ENCODE results near the gene SAFB.
"Not testable (repeated sequence)": the region's sequence is repeated elsewhere in the genome, so short reads cannot be mapped to it uniquely, and the experiment has no call there.

Gene SAFB

DNA sequence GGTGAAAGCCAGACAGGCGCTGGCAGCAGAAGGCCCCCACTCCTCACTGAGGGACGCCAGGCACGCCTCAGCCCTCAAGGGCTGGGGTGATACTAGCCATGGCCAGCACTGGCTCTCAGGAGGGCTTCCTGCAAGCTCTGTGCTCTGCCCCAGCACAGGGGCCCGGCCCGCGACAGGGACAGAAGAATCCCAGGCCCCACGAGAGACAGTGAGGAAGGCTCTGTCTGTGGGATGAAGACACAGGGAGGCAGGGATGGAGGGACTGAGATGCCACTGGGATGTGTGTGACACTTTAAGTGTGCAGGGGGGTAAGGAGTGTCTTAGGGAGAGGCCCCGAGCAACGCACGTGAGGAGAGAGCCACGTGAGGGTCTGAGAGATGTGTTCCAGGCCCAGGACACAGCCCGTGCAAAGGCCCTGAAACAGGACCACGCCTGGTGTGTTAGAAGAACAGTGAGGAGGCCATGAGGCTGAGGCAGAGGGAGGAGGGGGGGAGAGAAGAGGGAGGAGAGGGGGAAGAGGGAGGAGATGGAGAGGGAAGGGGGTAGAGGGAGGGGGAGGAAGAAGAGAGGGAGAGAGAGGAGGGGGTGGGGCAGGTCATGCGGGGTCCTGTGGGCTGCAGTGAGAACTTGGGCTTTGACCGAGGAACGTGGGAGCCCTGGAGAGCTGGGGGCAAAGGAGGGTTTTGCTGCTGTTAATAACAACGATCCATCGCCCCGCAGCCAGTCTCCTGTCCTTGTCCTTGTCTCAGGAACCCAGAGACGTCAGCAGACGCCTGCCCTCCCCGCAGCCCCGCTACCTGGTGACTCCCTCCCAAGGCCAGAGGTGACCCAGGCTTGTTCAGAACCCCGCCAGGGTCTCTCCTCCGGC lies 74.4 kb downstream of the SAFB start:
- no peak for DNase-seq (ENCODE audit: low spot score)

- DNase-seq (ENCODE audit: low spot score) = no peak
Observed at GRCh38 chr19:5697890-5698634, 75.2 kb downstream of the SAFB start.

DNA sequence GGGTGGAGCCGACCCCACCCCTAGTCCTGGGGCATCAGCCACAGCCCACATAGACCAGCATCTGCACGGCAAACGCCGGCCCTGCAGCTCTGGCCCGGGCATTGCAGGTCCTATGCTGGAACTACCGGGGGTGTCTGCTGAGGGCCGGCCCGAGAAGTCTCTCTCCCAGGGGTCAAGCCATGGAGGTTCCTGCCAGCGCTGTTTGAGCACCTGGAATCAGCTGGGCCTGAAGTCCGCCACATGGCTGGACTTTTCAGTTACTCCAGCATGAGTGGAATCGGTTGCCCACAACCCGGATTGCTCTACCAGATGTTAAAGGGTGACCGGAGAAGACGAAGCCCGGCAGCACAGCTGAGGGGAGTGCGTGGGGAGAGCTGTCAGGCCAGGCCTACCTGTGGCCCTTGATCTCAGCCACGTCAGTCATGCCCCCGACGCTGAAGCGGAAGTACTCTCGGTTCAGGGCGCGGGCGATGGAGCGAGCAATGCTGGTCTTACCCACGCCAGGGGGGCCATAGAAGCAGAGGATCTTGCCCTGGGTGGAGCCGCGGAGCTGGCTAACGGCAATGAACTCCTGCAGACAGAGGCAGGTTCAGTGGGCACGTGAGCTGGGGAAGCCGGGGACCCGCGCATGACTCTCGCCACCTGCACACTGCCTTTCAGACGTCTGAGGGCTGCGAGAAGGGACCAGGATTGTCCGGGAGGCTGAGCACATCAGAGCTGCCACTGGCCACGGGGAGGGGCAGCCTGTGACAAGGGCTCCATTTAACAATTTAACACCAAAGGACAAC lies 75.9 kb downstream of the SAFB start:
- DNase-seq (ENCODE audit: low spot score) = no peak

GRCh38 chr19:5700455-5701092 lies 77.7 kb downstream of the SAFB start:
- DNase-seq (ENCODE audit: low spot score) = no peak

GRCh38 chr19:5702053-5702410 lies 79.1 kb downstream of the SAFB start:
- not testable (repeated sequence) for DNase-seq (ENCODE audit: low spot score)

- DNase-seq (ENCODE audit: low spot score) = no peak
Observed at GRCh38 chr19:5703819-5704818, 81.2 kb downstream of the SAFB start.

DNA sequence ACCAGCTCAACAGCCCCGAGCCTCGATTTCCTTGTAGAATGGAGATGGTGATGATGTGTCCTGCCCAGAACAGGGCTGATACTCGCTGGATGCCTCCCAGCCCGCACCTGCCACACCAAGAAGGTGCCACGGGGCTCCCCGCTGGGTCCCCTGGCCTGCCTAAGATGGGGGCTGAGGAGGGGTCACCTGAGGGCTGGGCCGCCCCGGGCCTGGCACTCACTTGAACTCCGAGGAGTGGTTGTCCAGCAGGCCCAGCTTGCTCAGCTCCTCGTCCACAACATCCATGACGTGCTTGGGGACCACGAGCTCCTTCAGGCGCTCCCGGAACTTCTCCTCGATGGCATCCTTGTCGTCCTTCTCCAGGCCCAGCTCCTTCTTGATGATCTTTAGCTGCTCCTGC lies 82.7 kb downstream of the SAFB start:
- DNase-seq (ENCODE audit: low spot score) = no peak

- DNase-seq (ENCODE audit: low spot score) = no peak
Observed at GRCh38 chr19:5706876-5707573, 84.1 kb downstream of the SAFB start.

DNA sequence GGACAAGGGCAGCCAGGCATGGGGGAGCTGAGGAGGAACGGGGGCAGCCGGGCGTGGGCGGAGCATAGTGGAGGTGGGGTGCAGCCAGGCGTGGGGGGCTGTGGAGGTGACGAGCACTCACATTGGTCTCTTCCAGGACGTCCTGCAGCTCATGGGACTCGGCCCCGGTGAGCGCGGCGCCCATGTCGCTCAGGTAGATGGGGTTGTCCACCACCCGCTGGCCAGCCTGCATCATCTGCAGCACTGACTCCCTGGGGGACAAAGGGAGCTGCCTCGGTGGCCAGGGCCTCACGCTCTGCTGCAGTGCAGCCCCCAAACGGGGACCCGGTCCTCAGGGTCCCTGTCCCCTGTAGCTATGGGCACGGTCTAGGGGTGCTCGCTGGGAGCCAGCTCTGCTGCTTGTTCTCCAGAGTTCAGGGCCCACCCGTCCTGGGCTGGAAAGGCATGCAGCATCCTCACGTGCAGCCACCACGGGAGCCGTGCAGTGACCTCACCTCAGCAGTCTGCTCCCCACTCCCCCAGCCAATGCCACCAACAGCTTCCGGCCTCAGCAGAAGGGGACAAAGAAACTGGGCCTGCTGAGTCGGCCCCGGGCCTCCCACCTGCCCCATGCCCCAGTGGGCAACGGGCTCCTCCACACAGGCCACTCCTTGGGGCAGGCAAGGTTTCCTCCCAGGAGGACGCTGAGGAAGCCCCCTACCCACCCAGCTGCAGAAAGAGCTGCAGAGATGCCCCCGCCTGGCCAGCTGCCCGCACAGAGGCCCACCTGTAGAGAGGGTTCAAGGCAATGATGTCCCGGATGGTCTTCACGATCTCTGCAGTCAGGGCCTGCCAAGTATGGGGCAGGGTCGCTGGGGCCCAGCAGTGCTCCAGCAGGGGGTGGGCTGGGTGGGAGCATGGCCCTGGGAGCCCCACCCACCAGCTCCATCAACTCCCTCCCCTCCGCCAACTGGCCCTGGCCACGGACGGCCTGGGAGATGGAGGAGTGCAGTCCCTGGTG lies 85.0 kb downstream of the SAFB start:
- DNase-seq (ENCODE audit: low spot score) = no peak

GRCh38 chr19:5711025-5711424 lies 88.1 kb downstream of the SAFB start:
- no peak for DNase-seq (ENCODE audit: low spot score)

- DNase-seq (ENCODE audit: low spot score) = no peak
Observed at GRCh38 chr19:5711713-5712161, 88.9 kb downstream of the SAFB start.

DNA sequence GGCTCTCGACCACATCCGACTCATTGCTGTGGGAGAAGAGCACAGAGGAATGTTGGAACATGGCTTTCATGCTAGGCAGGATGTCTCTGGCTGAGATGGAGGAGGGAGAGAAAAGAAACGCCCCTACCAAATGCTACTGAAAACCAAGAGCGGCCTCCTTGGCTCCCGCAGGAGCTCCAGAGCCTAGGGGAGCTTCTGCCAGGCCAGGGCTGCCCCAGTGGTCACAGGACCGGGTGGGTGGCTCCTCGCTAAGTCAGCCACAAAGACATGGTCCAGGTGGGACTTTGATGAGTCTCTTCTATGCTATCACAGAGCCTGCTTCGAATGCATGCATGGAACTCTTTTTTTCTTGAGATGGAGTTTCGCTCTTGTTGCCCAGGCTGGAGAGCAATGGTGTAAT lies 90.3 kb downstream of the SAFB start:
- DNase-seq (ENCODE audit: low spot score) = no peak

- DNase-seq (ENCODE audit: low spot score) = no peak
Observed at GRCh38 chr19:5714816-5715215, 91.9 kb downstream of the SAFB start.

GRCh38 chr19:5717215-5717935 lies 94.5 kb downstream of the SAFB start:
- no peak for DNase-seq (ENCODE audit: low spot score)
